Hematopoietic multipotent progenitor cell treated with erythropoietin and hydrocortisone succinate and interleukin-3 and kit ligand, for 4 days (in vitro differentiated cells): ENCODE measurements around the gene SFR1.
"Not testable (repeated sequence)": the region's sequence is repeated elsewhere in the genome, so short reads cannot be mapped to it uniquely, and the experiment has no call there.

ENCODE experiments used
- DNase-seq: peaks from one replicate; pipeline ENCODE4 v3.0.0-alpha.2; 2015

Gene SFR1

GRCh38 chr10:104109908-104110662 is 11.9 kb upstream of the SFR1 start:
- DNase-seq, result peak; percentile 47

- peak; percentile 33 for DNase-seq
Observed at GRCh38 chr10:104113376-104113956, 8.5 kb upstream of the SFR1 start.

DNA sequence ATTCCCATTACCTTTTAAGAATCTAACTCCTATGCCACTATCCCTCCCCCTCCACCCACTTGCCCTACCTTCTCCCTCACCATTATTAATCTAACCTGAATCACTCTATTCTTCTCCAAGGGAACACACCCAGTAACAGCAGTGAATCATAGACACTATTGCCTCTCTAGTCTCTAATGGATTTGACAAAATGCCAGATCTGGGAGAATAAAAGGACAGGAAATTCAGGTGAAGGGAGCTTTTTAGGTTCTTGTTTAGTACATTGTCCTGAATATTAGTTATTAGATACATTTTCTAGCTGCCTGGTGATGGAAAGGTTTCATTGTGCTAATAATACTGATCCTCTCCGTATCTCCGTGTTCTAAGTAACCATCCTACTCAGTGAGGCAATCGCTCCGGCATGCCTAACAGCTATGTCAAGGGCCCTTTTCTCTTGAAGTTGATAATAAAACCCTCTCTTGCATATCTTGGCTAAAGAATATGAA is 4.1 kb upstream of the SFR1 start:
- DNase-seq, result no peak

DNA sequence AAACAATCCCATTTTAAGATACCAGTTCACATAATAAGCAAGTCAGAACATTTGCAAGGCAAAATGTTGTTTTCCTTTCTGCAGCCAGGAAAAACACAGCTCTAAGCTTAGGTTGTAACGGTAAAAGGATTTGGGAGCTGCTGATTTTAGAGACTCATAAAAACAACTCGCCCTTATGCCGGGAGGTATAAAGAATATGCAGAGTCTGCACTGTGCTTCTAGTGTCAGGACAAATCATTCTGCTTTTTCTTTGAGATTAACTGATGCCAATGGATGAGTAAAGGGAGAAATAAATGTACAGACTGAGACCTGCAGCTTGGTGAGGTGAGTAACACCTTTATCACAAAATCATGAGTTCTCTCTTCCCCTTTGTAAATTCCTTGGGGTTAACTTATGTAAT is 2.0 kb upstream of the SFR1 start:
- DNase-seq, result no peak

GRCh38 chr10:104120512-104120902 is 1.5 kb upstream of the SFR1 start:
- no peak for DNase-seq

DNA sequence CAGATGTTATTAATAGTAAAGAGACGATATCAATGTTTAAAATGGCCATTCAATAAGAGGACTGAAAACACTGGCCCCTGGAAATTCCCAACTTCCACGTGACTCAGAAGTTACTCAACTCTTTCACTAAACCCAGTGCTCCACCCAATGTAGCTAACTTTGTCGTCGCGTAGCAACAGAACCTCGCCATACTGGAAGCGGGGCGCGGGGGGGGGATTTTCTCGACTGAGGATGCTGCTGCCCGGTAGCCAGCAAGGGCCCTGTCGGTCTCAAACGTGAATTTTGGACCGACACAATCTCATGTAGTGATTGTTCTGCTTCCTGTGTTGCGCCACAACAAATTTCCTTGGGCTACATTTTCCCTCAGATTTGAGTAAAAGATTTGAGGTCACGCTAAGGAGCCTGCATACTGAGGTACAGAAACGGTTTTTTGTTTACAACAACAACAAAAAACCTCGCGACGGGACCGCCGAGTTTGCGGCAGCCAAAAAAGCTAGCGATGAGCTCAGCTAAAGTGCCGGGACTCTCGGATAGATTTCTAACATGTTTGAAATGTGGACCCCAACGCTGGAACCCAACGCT is 977 bp upstream of the SFR1 start:
- peak; percentile 90 for DNase-seq

GRCh38 chr10:104122225-104123107 is 495 bp downstream of the SFR1 start:
- DNase-seq, result peak; percentile 49

DNA sequence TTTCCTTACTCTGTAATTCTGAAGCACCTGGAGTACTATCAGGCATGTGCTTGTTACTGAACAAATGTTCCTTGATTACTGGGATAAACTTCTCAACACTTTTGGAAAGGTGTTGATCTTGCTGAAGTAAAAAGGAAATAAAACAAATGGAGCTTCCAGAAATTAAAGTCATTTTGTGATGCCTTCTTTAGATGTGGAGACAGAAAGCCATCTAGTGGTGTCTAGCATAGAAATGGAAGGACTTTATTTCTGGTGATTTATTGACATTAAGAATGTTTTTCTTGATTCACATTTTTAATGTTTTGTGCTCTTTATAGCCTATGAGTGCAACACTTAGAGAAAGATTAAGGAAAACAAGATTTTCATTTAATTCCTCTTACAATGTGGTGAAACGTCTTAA is 1.4 kb downstream of the SFR1 start:
- DNase-seq, result peak; percentile 60

- peak; percentile 81 for DNase-seq
Observed at GRCh38 chr10:104127411-104127810, 5.4 kb downstream of the SFR1 start.

GRCh38 chr10:104128214-104128613 is 6.2 kb downstream of the SFR1 start:
- DNase-seq, result no peak

DNA sequence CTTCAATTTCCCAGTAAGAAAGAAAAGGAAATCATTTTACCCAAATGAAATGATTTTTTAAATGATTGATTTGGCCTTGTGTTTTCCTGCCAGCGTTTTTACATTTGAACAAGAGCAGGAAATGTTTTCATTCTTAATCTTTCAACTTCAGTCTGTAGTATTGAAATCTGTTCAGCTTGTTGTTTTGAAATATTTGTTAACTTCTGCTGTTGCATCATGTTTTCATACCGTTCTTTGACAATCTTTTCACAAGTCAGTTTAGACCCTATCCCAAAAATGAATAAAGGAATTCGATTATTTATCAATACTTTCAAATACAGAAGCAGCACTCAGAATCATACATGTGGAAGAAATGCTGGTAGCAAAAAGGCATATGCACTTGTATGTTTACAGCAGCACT is 8.1 kb downstream of the SFR1 start:
- DNase-seq, result no peak

GRCh38 chr10:104138131-104138530 is 16.2 kb downstream of the SFR1 start:
- no peak for DNase-seq

- peak; percentile 48 for DNase-seq
Observed at GRCh38 chr10:104139221-104139620, 17.2 kb downstream of the SFR1 start.

GRCh38 chr10:104142081-104142480 is 20.1 kb downstream of the SFR1 start:
- no peak for DNase-seq

DNA sequence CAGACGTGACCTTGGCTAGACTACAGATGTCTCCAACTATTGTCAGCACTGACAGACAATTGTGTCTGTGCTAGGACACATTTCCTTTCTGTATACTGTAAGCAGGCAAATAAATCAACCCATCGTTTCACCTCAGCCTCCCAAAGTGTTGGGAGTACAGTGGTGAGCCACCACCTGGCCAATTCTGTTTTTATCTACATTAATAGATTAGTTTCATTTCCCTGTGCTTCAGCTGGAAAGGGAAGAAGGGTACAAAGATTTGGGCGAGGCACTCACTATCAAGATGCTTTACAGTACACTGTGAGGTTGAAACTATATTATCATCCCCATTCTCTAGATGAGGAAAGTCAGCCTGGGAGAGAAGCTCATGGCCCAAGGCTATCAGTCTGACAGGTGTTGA is 21.9 kb downstream of the SFR1 start:
- DNase-seq, result no peak

GRCh38 chr10:104144931-104145330 is 23.0 kb downstream of the SFR1 start:
- DNase-seq, result peak; percentile 19

- no peak for DNase-seq
Observed at GRCh38 chr10:104146882-104147281, 24.9 kb downstream of the SFR1 start.

DNA sequence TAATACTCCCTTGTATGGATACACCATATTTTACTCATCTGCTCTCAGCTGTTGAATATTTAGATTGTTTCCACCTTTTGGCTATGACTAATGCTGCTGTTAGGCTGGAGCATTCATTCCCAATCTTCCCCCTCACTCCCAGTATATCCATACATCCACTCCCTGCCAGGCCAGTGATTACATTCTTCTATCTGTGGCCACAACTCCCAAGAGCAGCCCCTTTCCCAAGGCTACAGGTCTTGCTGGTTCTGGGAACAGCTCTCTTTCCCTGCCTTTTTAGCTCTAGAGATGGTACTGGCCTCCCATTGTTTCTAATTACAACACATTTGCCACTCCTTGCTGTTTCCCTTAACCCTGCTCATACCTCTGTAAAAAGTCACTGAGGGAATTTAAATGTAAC is 28.2 kb downstream of the SFR1 start:
- no peak for DNase-seq

DNA sequence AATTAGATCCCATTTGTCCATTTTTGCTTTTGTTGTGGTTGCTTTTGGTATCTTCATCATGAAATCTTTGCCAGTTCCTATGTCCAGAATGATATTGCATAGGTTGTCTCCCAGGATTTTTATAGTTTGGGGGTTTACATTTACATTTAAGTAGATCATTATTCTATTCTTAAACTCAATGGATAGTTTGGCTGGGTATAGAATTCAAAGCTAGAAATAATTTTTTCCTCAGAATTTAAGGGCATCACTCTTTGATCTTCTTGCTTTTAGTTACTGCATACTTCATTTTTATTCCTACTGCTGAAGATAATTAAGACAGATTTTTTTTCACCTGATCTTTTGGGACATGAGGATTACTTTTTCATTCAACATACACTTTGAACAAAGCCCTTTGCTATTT is 29.8 kb downstream of the SFR1 start:
- DNase-seq, result no peak

DNA sequence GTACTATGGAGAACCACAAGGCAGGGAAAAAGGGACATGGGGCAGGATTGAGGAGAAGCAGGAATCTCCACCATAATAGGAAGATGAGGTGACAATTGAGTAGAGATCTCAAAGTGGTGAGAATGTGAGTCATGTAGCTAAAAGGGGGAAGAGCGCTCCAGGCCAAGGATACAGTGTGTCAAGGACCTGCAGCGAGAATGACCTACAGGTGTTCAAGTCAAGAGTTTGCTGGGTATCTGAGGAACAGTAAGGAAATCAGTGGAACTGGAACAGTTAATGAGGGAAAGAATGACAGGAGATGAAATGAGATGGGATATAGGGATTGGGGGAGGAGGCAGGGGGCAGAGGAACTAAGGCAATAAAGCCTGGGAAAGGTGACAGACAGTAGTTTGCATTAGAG is 33.6 kb downstream of the SFR1 start:
- no peak for DNase-seq

- DNase-seq, result no peak
Observed at GRCh38 chr10:104170610-104171254, 48.8 kb downstream of the SFR1 start.

- DNase-seq, result not testable (repeated sequence)
Observed at GRCh38 chr10:104174136-104174535, 52.2 kb downstream of the SFR1 start.
